Transverse colon (tissue), 4 donors: ENCODE measurements around the gene TCF23. TPM values are rescaled to one million over a fixed set of nuclear protein-coding genes. Genes with fewer than 3 reads are reported as not detected.

Experiments
- DNase-seq: peaks from one replicate; pipeline ENCODE4 v3.0.0-alpha.2; 2019
- H3K27ac ChIP-seq, 4 donors: fragments of 200-600 bp; sonication (generic); 2 replicates each; pipeline ENCODE4 v1.5.1; 2016 to 2018; ENCODE audit warnings: inconsistent platforms in 4 of 4
- H3K27me3 ChIP-seq: fragments of 200-600 bp; sonication (generic); 2 replicates; pipeline ENCODE4 v1.5.1; 2017; ENCODE audit warnings: inconsistent platforms
- H3K36me3 ChIP-seq, 4 donors: fragments of 200-600 bp; sonication (generic); 2 replicates each; pipeline ENCODE4 v1.5.1; 2017 to 2019; ENCODE audit warnings: inconsistent platforms in 4 of 4
- H3K4me1 ChIP-seq, 4 donors: fragments of 200-600 bp; sonication (generic); 2 replicates each; pipeline ENCODE4 v1.5.1; 2017 to 2020; ENCODE audit warnings: inconsistent platforms in 4 of 4
- H3K4me3 ChIP-seq, 4 donors: fragments of 200-600 bp; sonication (generic); 1 replicate in 1 of 4; 2 replicates in 3 of 4; pipeline versions ENCODE4 v1.5.1 to v1.6.1; 2017 to 2019; ENCODE audit warnings: inconsistent platforms in 4 of 4
- H3K9me3 ChIP-seq, 2 donors: fragments of 200-600 bp; sonication (generic); 2 replicates each; pipeline ENCODE4 v1.5.1; 2017 to 2019; ENCODE audit warnings: inconsistent platforms in 2 of 2
- CTCF ChIP-seq, 5 experiments: fragments of 200-600 bp in 3 of 5; fragments of 450-650 bp in 2 of 5; sonication (generic) in 3 of 5; IDR thresholded peaks; 1 replicate in 2 of 5; 2 replicates in 3 of 5; pipeline ENCODE4 v1.5.1; 2016 to 2017; ENCODE audit warnings: antibody characterized with exemption in 5 of 5, inconsistent platforms in 3 of 5, mild to moderate bottlenecking in 2 of 5, moderate library complexity in 1 of 5
- EP300 ChIP-seq: sonication (generic); formaldehyde crosslinking; IDR thresholded peaks from one replicate; pipeline ENCODE4 v1.6.1; 2017; ENCODE audit warnings: antibody characterized with exemption, low read depth
- POLR2A ChIP-seq: fragments of 450-650 bp; IDR thresholded peaks from one replicate; pipeline ENCODE4 v1.6.1; 2016; ENCODE audit warnings: antibody characterized with exemption, mild to moderate bottlenecking, moderate library complexity
- POLR2AphosphoS5 ChIP-seq, 3 donors: sonication (generic); formaldehyde crosslinking; IDR thresholded peaks; one replicate each; pipeline ENCODE4 v1.6.1; 2016; ENCODE audit warnings: antibody characterized with exemption in 3 of 3
- WGBS, 2 donors: methylation state at CpG; one replicate each; pipeline ENCODE4 v1.1.5; 2018; ENCODE audit warnings: low coverage in 1 of 2; 5-methylcytosine and 5-hydroxymethylcytosine counted together
- in situ Hi-C, 4 donors: fragments of 200-750 bp; cut with MboI; loops; one replicate each; pipeline versions ENCODE4 v1.15.0 to v1.15.1; 2017; ENCODE audit warnings: low sequenced_read_pairs in 3 of 4, low pct_ligation_motif_present in 1 of 4, low pct_unique_long_range_greater_than_20kb in 1 of 4
- intact Hi-C: fragments of 100-400 bp; cut with DNase I; formaldehyde crosslinking; loops from one replicate; pipeline ENCODE4 v1.15.1; 2023; ENCODE audit warnings: low total_unique reads
- total RNA-seq, 4 donors: library from RNA; depleted of rRNA; stranded (reverse); fragments of >200 nt; gene quantifications; one replicate each; pipeline ENCODE4 v1.1.0, GENCODE V29; 2016

Gene TCF23
- total RNA-seq, 4 donors from 2014 or later, result not detected

- Histone ChIP-seq H3K36me3 (no peaks in the 10 kb centered on the region), H3K27me3 (no peaks in the 10 kb centered on the region), H3K4me3 (no peak overlapping the region), H3K4me1 (no peaks in the 10 kb centered on the region), H3K27ac (no peak overlapping the region), H3K9me3 (no peaks in the 10 kb centered on the region)
- TF ChIP-seq CTCF (IDR thresholded peaks at IDR 0.05), result no peak
- TF ChIP-seq POLR2AphosphoS5 (IDR thresholded peaks at IDR 0.05), result no peak
- TF ChIP-seq POLR2A, result no peak
- 80 to 93% methylated on average over 1 to 8 of the region's 8 CpGs for WGBS, 2 donors
- intact Hi-C loops, result no loop called here
- in situ Hi-C loops, result no loop called here
- DNase-seq, result no peak
These were observed 869 bp upstream of the TCF23 start for GRCh38 chr2:27147935-27148334.

DNA sequence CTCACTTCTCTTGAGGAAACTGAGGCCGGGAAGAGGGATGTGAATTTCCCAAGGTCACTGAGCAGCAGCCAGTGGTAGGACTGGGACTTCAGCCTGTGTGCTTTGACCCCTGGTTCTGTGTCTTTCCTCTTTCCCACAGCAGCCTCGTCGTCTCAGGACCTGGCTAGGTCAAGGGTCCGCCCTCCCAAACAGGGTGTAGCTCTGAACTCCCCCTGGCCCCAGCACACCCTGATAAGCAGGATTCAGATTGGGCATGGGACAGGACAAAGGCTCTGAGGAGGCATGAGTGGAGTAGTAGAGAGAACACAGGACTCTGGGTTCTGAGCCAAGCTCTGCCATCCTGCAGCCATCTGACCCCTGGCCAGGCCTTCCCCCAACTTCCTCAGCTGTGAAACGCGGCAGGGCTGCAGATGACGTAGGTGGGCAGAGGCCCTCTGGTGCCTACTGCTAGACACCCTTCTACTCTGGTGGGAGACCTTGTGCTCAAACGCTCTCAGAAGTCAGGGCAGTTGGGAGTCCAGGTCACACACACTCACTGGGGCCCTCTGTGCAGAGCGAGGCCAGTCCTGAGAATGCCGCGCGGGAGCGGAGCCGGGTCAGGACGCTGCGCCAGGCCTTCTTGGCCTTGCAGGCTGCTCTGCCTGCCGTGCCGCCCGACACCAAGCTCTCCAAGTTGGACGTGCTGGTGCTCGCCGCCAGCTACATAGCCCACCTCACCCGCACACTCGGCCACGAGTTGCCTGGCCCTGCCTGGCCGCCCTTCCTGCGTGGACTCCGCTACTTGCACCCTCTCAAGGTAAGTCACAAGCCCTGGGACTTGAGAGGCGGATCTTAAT, 984 bp downstream of the TCF23 start:
- H3K4me1 ChIP-seq, result no peaks in the 10 kb centered on the region
- WGBS, 2 donors, result 86% methylated on average over 25 of the region's 29 CpGs; no CpG with 5 or more reads in 1 of the 2 donors
- TF ChIP-seq POLR2A (no peak), CTCF (IDR thresholded peaks at IDR 0.05) (no peak), POLR2AphosphoS5 (IDR thresholded peaks at IDR 0.05) (no peak), EP300 (no peak)
- H3K4me3 ChIP-seq, result no peak overlapping the region
- in situ Hi-C loops, result no loop called here
- H3K36me3 ChIP-seq, result no peaks in the 10 kb centered on the region
- no peak overlapping the region for H3K27ac ChIP-seq
- DNase-seq, result no peak
- intact Hi-C loops, result no loop called here
- H3K27me3 ChIP-seq, result no peaks in the 10 kb centered on the region
- H3K9me3 ChIP-seq, result no peaks in the 10 kb centered on the region

DNA sequence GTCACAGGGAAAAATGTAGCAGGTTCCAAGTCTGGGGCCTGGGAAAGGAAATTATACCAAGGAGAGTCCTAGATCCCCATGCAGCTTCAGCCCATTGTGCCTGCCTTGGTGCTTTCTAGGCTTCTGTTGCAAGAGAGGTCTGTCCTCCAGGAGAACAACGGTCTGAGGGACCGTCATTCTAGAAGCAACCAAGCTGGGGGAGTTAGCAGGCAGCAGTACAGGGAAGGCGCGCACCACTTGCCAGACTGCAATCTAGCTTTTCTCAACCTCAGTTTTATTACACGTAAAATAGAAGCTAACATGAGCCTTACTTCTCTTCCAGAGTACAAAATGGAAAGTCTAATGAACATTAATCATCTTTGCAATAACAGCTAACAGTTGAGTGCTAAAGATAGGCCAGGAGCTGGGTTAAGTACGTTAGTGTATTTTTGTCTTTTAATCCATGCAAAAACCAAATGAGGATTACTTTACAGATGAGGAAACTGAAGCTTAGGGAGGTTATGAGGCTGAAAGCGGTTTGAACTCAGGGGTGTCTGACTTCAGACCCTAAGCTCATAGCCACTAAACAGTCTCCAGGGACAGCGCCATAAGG, 1.9 kb downstream of the TCF23 start:
- intact Hi-C loops (no loop called here), in situ Hi-C loops (no loop called here)
- 85 to 94% methylated on average over 7 to 8 of the region's 8 CpGs for WGBS, 2 donors
- Histone ChIP-seq H3K36me3 (no peaks in the 10 kb centered on the region), H3K9me3 (no peaks in the 10 kb centered on the region), H3K4me1 (no peaks in the 10 kb centered on the region), H3K4me3 (no peak overlapping the region), H3K27me3 (no peaks in the 10 kb centered on the region), H3K27ac (no peak overlapping the region)
- DNase-seq, result no peak
- TF ChIP-seq POLR2AphosphoS5 (IDR thresholded peaks at IDR 0.05) (no peak), CTCF (IDR thresholded peaks at IDR 0.05) (no peak), EP300 (no peak), POLR2A (no peak)

DNA sequence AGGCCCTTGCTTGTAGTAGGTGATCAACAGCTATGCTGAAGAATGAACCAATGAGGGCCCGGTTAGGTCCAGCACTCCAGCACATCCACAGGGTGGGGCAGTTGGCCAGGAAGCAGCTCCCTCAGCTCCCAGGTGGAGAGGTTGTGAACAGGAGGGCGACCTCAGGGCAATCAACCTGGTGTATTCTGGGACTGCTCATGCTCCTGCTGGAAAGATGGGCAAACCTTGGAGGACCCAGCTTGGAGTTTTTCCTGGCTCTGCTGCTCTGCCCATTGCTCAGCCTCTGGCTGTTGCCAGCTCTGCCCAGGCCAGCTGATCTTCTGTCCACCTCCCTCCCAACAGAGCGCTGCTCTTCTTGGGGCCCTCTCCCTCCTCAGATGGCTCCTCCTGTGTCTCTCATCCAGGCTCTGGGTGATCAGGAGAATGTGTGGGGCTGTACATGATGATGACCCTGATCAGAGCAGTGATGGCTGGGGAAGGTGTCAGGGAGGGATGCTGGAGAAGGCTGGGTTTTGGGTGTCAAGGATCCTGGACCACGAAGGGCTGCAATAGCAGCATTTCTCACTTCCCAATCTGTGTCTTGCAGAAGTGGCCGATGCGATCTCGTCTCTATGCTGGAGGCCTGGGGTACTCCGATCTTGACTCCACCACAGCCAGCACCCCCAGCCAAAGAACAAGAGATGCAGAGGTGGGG, 3.4 kb downstream of the TCF23 start:
- Histone ChIP-seq H3K27me3 (no peaks in the 10 kb centered on the region), H3K4me3 (no peak overlapping the region), H3K9me3 (no peaks in the 10 kb centered on the region), H3K4me1 (no peaks in the 10 kb centered on the region), H3K27ac (no peak overlapping the region), H3K36me3 (no peaks in the 10 kb centered on the region)
- WGBS, 2 donors, result 77% methylated on average over 8 of the region's 8 CpGs; no CpG with 5 or more reads in 1 of the 2 donors
- TF ChIP-seq POLR2A (no peak), CTCF (IDR thresholded peaks at IDR 0.05) (no peak), EP300 (no peak), POLR2AphosphoS5 (IDR thresholded peaks at IDR 0.05) (no peak)
- in situ Hi-C loops (no loop called here), intact Hi-C loops (no loop called here)
- DNase-seq, result no peak
